Measurements from ENCODE around the gene PRDM9. TPM values are rescaled to one million over a fixed set of nuclear protein-coding genes. Genes with fewer than 3 reads are reported as not detected.
"Not testable (repeated sequence)": the region's sequence is repeated elsewhere in the genome, so short reads cannot be mapped to it uniquely, and the experiment has no call there.

Gene PRDM9
- total and polyA plus RNA-seq, 10 donors, result not detected

- no peaks in the 10 kb centered on the region for H3K27me3 ChIP-seq (replicated peaks in 1 of 7)
- DNase-seq, result no peak
- no peak overlapping the region for H3K4me3 ChIP-seq
- H3K9me3 ChIP-seq, result peaks cover 0 to 15% (median 9%) of the 10 kb centered on the region in 8 donors
- H3K4me1 ChIP-seq, result no peaks in the 10 kb centered on the region
- H3K27ac ChIP-seq, result no peak overlapping the region
- 68 to 84% (median 74%) methylated on average over 2 of the region's 2 CpGs for WGBS, 5 donors
- intact Hi-C loops (cut with DNase I; ENCODE audit: low total_unique reads), result no loop called here
- no peak for TF ChIP-seq POLR2AphosphoS5 (IDR thresholded peaks at IDR 0.05)
- no peak for TF ChIP-seq POLR2A (IDR thresholded peaks at IDR 0.05)
- no peak for TF ChIP-seq CTCF (IDR thresholded peaks at IDR 0.05 in 8 of 11, conservative IDR thresholded peaks at IDR 0.05 in 3 of 11)
- H3K36me3 ChIP-seq, result no peaks in the 10 kb centered on the region
These were observed 24.8 kb upstream of the PRDM9 start for GRCh38 chr5:23482642-23483041.

- WGBS, 5 donors, result 87 to 95% (median 89%) methylated on average over 2 of the region's 2 CpGs
- TF ChIP-seq POLR2A (IDR thresholded peaks at IDR 0.05), result no peak
- no peak for TF ChIP-seq CTCF (IDR thresholded peaks at IDR 0.05 in 8 of 11, conservative IDR thresholded peaks at IDR 0.05 in 3 of 11)
- no peak for TF ChIP-seq POLR2AphosphoS5 (IDR thresholded peaks at IDR 0.05)
- Histone ChIP-seq H3K27ac (no peak overlapping the region), H3K9me3 (peaks cover 0 to 15% (median 10%) of the 10 kb centered on the region in 8 donors), H3K4me3 (no peak overlapping the region), H3K36me3 (no peaks in the 10 kb centered on the region), H3K27me3 (replicated peaks in 1 of 7) (no peaks in the 10 kb centered on the region), H3K4me1 (no peaks in the 10 kb centered on the region)
- intact Hi-C loops (cut with DNase I; ENCODE audit: low total_unique reads), result no loop called here
- DNase-seq, result no peak
These were observed 24.3 kb upstream of the PRDM9 start for GRCh38 chr5:23483090-23483489.

GRCh38 chr5:23484096-23484495 lies 23.3 kb upstream of the PRDM9 start:
- TF ChIP-seq POLR2A (IDR thresholded peaks at IDR 0.05), result no peak
- TF ChIP-seq POLR2AphosphoS5 (IDR thresholded peaks at IDR 0.05), result no peak
- TF ChIP-seq CTCF (IDR thresholded peaks at IDR 0.05 in 8 of 11, conservative IDR thresholded peaks at IDR 0.05 in 3 of 11), result no peak
- 67 to 82% (median 77%) methylated on average over 5 of the region's 5 CpGs for WGBS, 5 donors
- intact Hi-C loops (cut with DNase I; ENCODE audit: low total_unique reads), result no loop called here

GRCh38 chr5:23486227-23486626 lies 21.2 kb upstream of the PRDM9 start:
- H3K4me3 ChIP-seq; intact Hi-C loops (cut with DNase I; ENCODE audit: low total_unique reads); H3K4me1 ChIP-seq; H3K27ac ChIP-seq; DNase-seq; H3K36me3 ChIP-seq; H3K27me3 ChIP-seq (replicated peaks in 1 of 7): not testable (repeated sequence)
- peaks cover 0 to 16% (median 9%) of the 10 kb centered on the region in 8 donors for H3K9me3 ChIP-seq
- 72 to 88% (median 82%) methylated on average over 2 of the region's 2 CpGs for WGBS, 5 donors

More at GRCh38 chr5:23484096-23484495, 23.3 kb upstream of the PRDM9 start:
- Histone ChIP-seq H3K36me3 (no peaks in the 10 kb centered on the region), H3K4me3 (no peak overlapping the region), H3K4me1 (no peaks in the 10 kb centered on the region), H3K27ac (no peak overlapping the region), H3K9me3 (peaks cover 0 to 16% (median 9%) of the 10 kb centered on the region in 8 donors), H3K27me3 (replicated peaks in 1 of 7) (no peaks in the 10 kb centered on the region)
- no peak for DNase-seq

- Histone ChIP-seq H3K4me1 (no peaks in the 10 kb centered on the region), H3K36me3 (no peaks in the 10 kb centered on the region), H3K27me3 (replicated peaks in 1 of 7) (no peaks in the 10 kb centered on the region), H3K4me3 (no peak overlapping the region), H3K9me3 (peaks cover 0 to 21% (median 2%) of the 10 kb centered on the region in 8 donors), H3K27ac (no peak overlapping the region)
- 39 to 88% (median 79%) methylated on average over 1 of the region's 1 CpG for WGBS, 5 donors
- TF ChIP-seq POLR2AphosphoS5 (IDR thresholded peaks at IDR 0.05) (no peak), CTCF (IDR thresholded peaks at IDR 0.05 in 8 of 11, conservative IDR thresholded peaks at IDR 0.05 in 3 of 11) (no peak), POLR2A (IDR thresholded peaks at IDR 0.05) (no peak)
- intact Hi-C loops (cut with DNase I; ENCODE audit: low total_unique reads), result no loop called here
- no peak for DNase-seq
These were observed 16.4 kb upstream of the PRDM9 start for GRCh38 chr5:23490993-23491392.
